NK-92 treated with Interleukin-12 subunit alpha and Interleukin-12 subunit beta, amount 100 ng/mL, for 24 hours (cell line): ENCODE results near the gene TOMM7.
"Not testable (repeated sequence)": the region's sequence is repeated elsewhere in the genome, so short reads cannot be mapped to it uniquely, and the experiment has no call there.

Experiments
- DNase-seq: peaks from one replicate; lab custom pipeline; 2025; lab: John Stamatoyannopoulos, UW

Gene TOMM7

GRCh38 chr7:22821702-22822485 lies 755 bp downstream of the TOMM7 start:
- no peak for DNase-seq

GRCh38 chr7:22819476-22819875 lies 3.2 kb downstream of the TOMM7 start:
- DNase-seq, result no peak

GRCh38 chr7:22814261-22815208 lies 8.1 kb downstream of the TOMM7 start:
- DNase-seq, result no peak

GRCh38 chr7:22812353-22812752 lies 10.3 kb downstream of the TOMM7 start:
- DNase-seq, result no peak

- DNase-seq, result no peak
These were observed 10.8 kb downstream of the TOMM7 start for GRCh38 chr7:22811746-22812280.

GRCh38 chr7:22810843-22811242 lies 11.8 kb downstream of the TOMM7 start:
- no peak for DNase-seq

- DNase-seq, result no peak
These were observed 12.6 kb downstream of the TOMM7 start for GRCh38 chr7:22809902-22810642.

- no peak for DNase-seq
These were observed 14.5 kb downstream of the TOMM7 start for GRCh38 chr7:22808140-22808539.

- DNase-seq, result no peak
These were observed 15.9 kb downstream of the TOMM7 start for GRCh38 chr7:22806752-22807151.

GRCh38 chr7:22805227-22805626 lies 17.4 kb downstream of the TOMM7 start:
- no peak for DNase-seq

- DNase-seq, result not testable (repeated sequence)
These were observed 19.8 kb downstream of the TOMM7 start for GRCh38 chr7:22802831-22803230.

- no peak for DNase-seq
These were observed 20.2 kb downstream of the TOMM7 start for GRCh38 chr7:22802426-22802825.

GRCh38 chr7:22801912-22802311 lies 20.7 kb downstream of the TOMM7 start:
- no peak for DNase-seq

GRCh38 chr7:22799633-22800032 lies 23.0 kb downstream of the TOMM7 start:
- no peak for DNase-seq

- DNase-seq, result no peak
These were observed 28.8 kb downstream of the TOMM7 start for GRCh38 chr7:22793593-22794462.

GRCh38 chr7:22791204-22792158 lies 31.2 kb downstream of the TOMM7 start:
- DNase-seq, result no peak

GRCh38 chr7:22790640-22791039 lies 32.0 kb downstream of the TOMM7 start:
- not testable (repeated sequence) for DNase-seq

- DNase-seq, result no peak
These were observed 34.7 kb downstream of the TOMM7 start for GRCh38 chr7:22787951-22788350.

GRCh38 chr7:22786290-22786932 lies 36.2 kb downstream of the TOMM7 start:
- no peak for DNase-seq
